Head of caudate nucleus (tissue), 42 donors: ENCODE results near the gene DPP10.
A peak's percentile ranks its signal among the peaks of the same experiment; 100 is the strongest.

Experiments
- DNase-seq, 42 donors: peaks; one replicate each; pipeline versions ENCODE4 v3.0.0 to v3.0.0-alpha.2; 2020 to 2021; ENCODE audit warnings: mixed read lengths in 7 of 42
- intact Hi-C: fragments of 100-400 bp; cut with DNase I; formaldehyde crosslinking; loops from one replicate; pipeline ENCODE4 v1.15.0; 2022

The DPP10 gene

GRCh38 chr2:114553027-114553426 is 110.6 kb downstream of the DPP10 start:
- no peak for DNase-seq
- intact Hi-C loops: no loop called here

GRCh38 chr2:114569166-114569565 is 126.7 kb downstream of the DPP10 start:
- DNase-seq: no peak
- intact Hi-C loops: no loop called here

- DNase-seq: no peak
- intact Hi-C loops: no loop called here
Measured at GRCh38 chr2:114577657-114578056, 135.2 kb downstream of the DPP10 start.

GRCh38 chr2:114579542-114579941 is 137.1 kb downstream of the DPP10 start:
- DNase-seq: no peak
- intact Hi-C loops: no loop called here

- DNase-seq: no peak
- intact Hi-C loops: no loop called here
Measured at GRCh38 chr2:114580691-114581090, 138.2 kb downstream of the DPP10 start.

- no peak for DNase-seq
- intact Hi-C loops: no loop called here
Measured at GRCh38 chr2:114598329-114598728, 155.9 kb downstream of the DPP10 start.

GRCh38 chr2:114609203-114609602 is 166.8 kb downstream of the DPP10 start:
- intact Hi-C loops: no loop called here
- no peak for DNase-seq

GRCh38 chr2:114609801-114610200 is 167.4 kb downstream of the DPP10 start:
- DNase-seq: no peak
- intact Hi-C loops: no loop called here

- intact Hi-C loops: no loop called here
- peak in 15 of 42 donors; percentile 4 to 53 (median 9) for DNase-seq
Measured at GRCh38 chr2:114610677-114611076, 168.2 kb downstream of the DPP10 start.

GRCh38 chr2:114614592-114614991 is 172.2 kb downstream of the DPP10 start:
- no peak for DNase-seq
- intact Hi-C loops: no loop called here

GRCh38 chr2:114628481-114628880 is 186.0 kb downstream of the DPP10 start:
- no peak for DNase-seq
- intact Hi-C loops: no loop called here

GRCh38 chr2:114631146-114631545 is 188.7 kb downstream of the DPP10 start:
- intact Hi-C loops: no loop called here
- no peak for DNase-seq

GRCh38 chr2:114642166-114642770 is 199.8 kb downstream of the DPP10 start:
- intact Hi-C loops: no loop called here
- DNase-seq: no peak

GRCh38 chr2:114642988-114643553 is 200.6 kb downstream of the DPP10 start:
- DNase-seq: no peak
- intact Hi-C loops: no loop called here

- no peak for DNase-seq
- intact Hi-C loops: no loop called here
Measured at GRCh38 chr2:114651933-114652332, 209.5 kb downstream of the DPP10 start.

- intact Hi-C loops: no loop called here
- DNase-seq: no peak
Measured at GRCh38 chr2:114659880-114660279, 217.4 kb downstream of the DPP10 start.

GRCh38 chr2:114661971-114662939 is 219.8 kb downstream of the DPP10 start:
- intact Hi-C loops: no loop called here
- DNase-seq: peak; percentile 9 to 70 (median 44)

- no peak for DNase-seq
- intact Hi-C loops: no loop called here
Measured at GRCh38 chr2:114668415-114668814, 226.0 kb downstream of the DPP10 start.

GRCh38 chr2:114683251-114683650 is 240.8 kb downstream of the DPP10 start:
- no peak for DNase-seq
- intact Hi-C loops: no loop called here

GRCh38 chr2:114684403-114684802 is 242.0 kb downstream of the DPP10 start:
- no peak for DNase-seq
- intact Hi-C loops: no loop called here
